ENCODE measurements around the gene KRTAP10-3. TPM values are rescaled to one million over a fixed set of nuclear protein-coding genes. Genes with fewer than 3 reads are reported as not detected.

The KRTAP10-3 gene
- total RNA-seq (ENCODE audit: unreplicated experiment) = not detected
- long read RNA-seq = 0 reads

DNA sequence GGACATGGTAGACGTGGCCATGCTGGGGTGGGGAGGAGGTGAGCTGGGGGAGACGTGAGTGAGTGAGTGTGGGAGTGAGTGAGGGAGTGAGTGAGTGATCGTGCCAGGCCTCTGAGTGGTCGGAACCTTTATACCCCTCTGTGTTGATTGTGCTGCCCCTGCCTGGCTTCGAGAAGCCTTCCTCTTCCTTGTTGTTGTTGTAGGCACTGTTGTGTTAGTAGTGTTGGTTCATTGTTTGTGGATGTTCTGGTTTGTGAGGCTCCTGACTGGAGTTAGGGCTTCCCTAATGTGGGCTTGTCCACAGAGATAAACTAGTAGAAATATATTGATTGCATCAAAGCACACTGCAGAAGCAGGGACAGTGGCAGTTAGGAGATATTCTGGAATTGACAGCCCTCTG, at the start of gene KRTAP10-3:
KRTAP10-3 (minus strand) TSS at position 101 of the 400 bp plus-strand sequence; CDS start at position 21, 80 bp downstream.
- H3K27me3 Mint-ChIP-seq (ENCODE audit: unreplicated experiment) = peaks cover 9% of the 10 kb centered on the region

GRCh38 chr21:44606495-44606894, 47.9 kb upstream of the KRTAP10-3 start:
- no peak for DNase-seq
- Mint-ChIP-seq H3K27ac (ENCODE audit: unreplicated experiment) (no peak overlapping the region), H3K4me1 (ENCODE audit: low read depth, unreplicated experiment) (no peaks in the 10 kb centered on the region), H3K9me3 (ENCODE audit: unreplicated experiment) (peaks cover 4% of the 10 kb centered on the region), H3K36me3 (ENCODE audit: unreplicated experiment) (peaks cover 30% of the 10 kb centered on the region), H3K4me3 (ENCODE audit: unreplicated experiment) (no peak overlapping the region), H3K27me3 (ENCODE audit: unreplicated experiment) (peaks cover 2% of the 10 kb centered on the region)
- TF ChIP-seq CTCF (IDR thresholded peaks at IDR 0.05; ENCODE audit: partially characterized antibody, unreplicated experiment) = no peak

More for the DNA sequence above, at the start of gene KRTAP10-3:
- no peak for TF ChIP-seq CTCF (IDR thresholded peaks at IDR 0.05; ENCODE audit: partially characterized antibody, unreplicated experiment)
- peaks cover 7% of the 10 kb centered on the region for H3K4me1 Mint-ChIP-seq (ENCODE audit: low read depth, unreplicated experiment)
- DNase-seq = no peak
- H3K9me3 Mint-ChIP-seq (ENCODE audit: unreplicated experiment) = peaks cover 12% of the 10 kb centered on the region
- no peak within 1 kb of the TSS for H3K4me3 Mint-ChIP-seq (ENCODE audit: unreplicated experiment)
- peaks cover 9% of the 10 kb centered on the region for H3K36me3 Mint-ChIP-seq (ENCODE audit: unreplicated experiment)
- peak within 1 kb of the TSS; percentile 71 for H3K27ac Mint-ChIP-seq (ENCODE audit: unreplicated experiment)

- no peak for DNase-seq
- H3K4me1 Mint-ChIP-seq (ENCODE audit: low read depth, unreplicated experiment) = no peaks in the 10 kb centered on the region
- H3K9me3 Mint-ChIP-seq (ENCODE audit: unreplicated experiment) = peaks cover 4% of the 10 kb centered on the region
- peaks cover 2% of the 10 kb centered on the region for H3K27me3 Mint-ChIP-seq (ENCODE audit: unreplicated experiment)
- TF ChIP-seq CTCF (IDR thresholded peaks at IDR 0.05; ENCODE audit: partially characterized antibody, unreplicated experiment) = no peak
- H3K4me3 Mint-ChIP-seq (ENCODE audit: unreplicated experiment) = no peak overlapping the region
- H3K36me3 Mint-ChIP-seq (ENCODE audit: unreplicated experiment) = peaks cover 11% of the 10 kb centered on the region
- no peak overlapping the region for H3K27ac Mint-ChIP-seq (ENCODE audit: unreplicated experiment)
Measured at GRCh38 chr21:44603911-44604310, 45.3 kb upstream of the KRTAP10-3 start.

- Mint-ChIP-seq H3K27me3 (ENCODE audit: unreplicated experiment) (peaks cover 2% of the 10 kb centered on the region), H3K4me3 (ENCODE audit: unreplicated experiment) (no peak overlapping the region), H3K36me3 (ENCODE audit: unreplicated experiment) (peaks cover 15% of the 10 kb centered on the region), H3K9me3 (ENCODE audit: unreplicated experiment) (peaks cover 6% of the 10 kb centered on the region), H3K27ac (ENCODE audit: unreplicated experiment) (no peak overlapping the region), H3K4me1 (ENCODE audit: low read depth, unreplicated experiment) (no peaks in the 10 kb centered on the region)
- no peak for TF ChIP-seq CTCF (IDR thresholded peaks at IDR 0.05; ENCODE audit: partially characterized antibody, unreplicated experiment)
- no peak for DNase-seq
Measured at GRCh38 chr21:44603109-44603875, 44.7 kb upstream of the KRTAP10-3 start.

GRCh38 chr21:44602463-44602850, 43.9 kb upstream of the KRTAP10-3 start:
- Mint-ChIP-seq H3K9me3 (ENCODE audit: unreplicated experiment) (peaks cover 6% of the 10 kb centered on the region), H3K36me3 (ENCODE audit: unreplicated experiment) (peaks cover 10% of the 10 kb centered on the region)

More at GRCh38 chr21:44602463-44602850, 43.9 kb upstream of the KRTAP10-3 start:
- no peak overlapping the region for H3K4me3 Mint-ChIP-seq (ENCODE audit: unreplicated experiment)
- H3K27ac Mint-ChIP-seq (ENCODE audit: unreplicated experiment) = no peak overlapping the region
- peaks cover 3% of the 10 kb centered on the region for H3K4me1 Mint-ChIP-seq (ENCODE audit: low read depth, unreplicated experiment)
- TF ChIP-seq CTCF (IDR thresholded peaks at IDR 0.05; ENCODE audit: partially characterized antibody, unreplicated experiment) = no peak
- no peak for DNase-seq
- H3K27me3 Mint-ChIP-seq (ENCODE audit: unreplicated experiment) = peaks cover 2% of the 10 kb centered on the region

All from glutamatergic neuron (in vitro differentiated cells).